Uterus (tissue), 4 donors: ENCODE data around the gene NSG1. TPM values are rescaled to one million over a fixed set of nuclear protein-coding genes. Genes with fewer than 3 reads are reported as not detected.

Source experiments
- DNase-seq, 2 donors: peaks; one replicate each; pipeline ENCODE4 v3.0.0-alpha.2; 2019 to 2020
- H3K27ac ChIP-seq, 2 donors: fragments of 200-600 bp; sonication (generic); 1 replicate in 1 of 2; 2 replicates in 1 of 2; pipeline ENCODE4 v1.5.1; 2016 to 2018
- H3K27me3 ChIP-seq, 2 donors: fragments of 200-600 bp; sonication (generic); one replicate each; pipeline ENCODE4 v1.5.1; 2018 to 2019; ENCODE audit warnings: control low read depth in 1 of 2
- H3K36me3 ChIP-seq, 2 donors: fragments of 200-600 bp; sonication (generic); one replicate each; pipeline ENCODE4 v1.5.1; 2019; ENCODE audit warnings: control low read depth in 1 of 2
- H3K4me1 ChIP-seq, 2 donors: fragments of 200-600 bp; sonication (generic); one replicate each; pipeline ENCODE4 v1.5.1; 2018 to 2019; ENCODE audit warnings: control low read depth in 1 of 2
- H3K4me3 ChIP-seq, 2 donors: fragments of 200-600 bp; sonication (generic); 1 replicate in 1 of 2; 2 replicates in 1 of 2; pipeline ENCODE4 v1.5.1; 2018 to 2019; ENCODE audit warnings: mild to moderate bottlenecking in 1 of 2
- H3K9me3 ChIP-seq, 2 donors: fragments of 200-600 bp; sonication (generic); one replicate each; pipeline ENCODE4 v1.5.1; 2019; ENCODE audit warnings: control low read depth in 1 of 2
- CTCF ChIP-seq, 4 experiments: fragments of 200-600 bp in 2 of 4; fragments of 450-650 bp in 2 of 4; sonication (generic) in 2 of 4; IDR thresholded peaks; one replicate each; pipeline ENCODE4 v1.5.1; 2016 to 2019; ENCODE audit warnings: antibody characterized with exemption in 4 of 4, mild to moderate bottlenecking in 2 of 4, moderate library complexity in 1 of 4
- POLR2A ChIP-seq, 2 donors: fragments of 450-650 bp; IDR thresholded peaks; one replicate each; pipeline ENCODE4 v1.6.1; 2016; ENCODE audit warnings: antibody characterized with exemption in 2 of 2, mild to moderate bottlenecking in 1 of 2, moderate library complexity in 1 of 2
- intact Hi-C: fragments of 100-400 bp; cut with DNase I; formaldehyde crosslinking; loops from one replicate; pipeline ENCODE4 v1.15.1; 2023; ENCODE audit warnings: low total_unique reads
- total RNA-seq, 4 donors: library from RNA; depleted of rRNA in 3 of 4; stranded (reverse); fragments of >200 nt in 3 of 4; gene quantifications; one replicate each; pipeline versions ENCODE4 v1.1.0 to v1.2.4, GENCODE V29; 2014 to 2023
- donor health status: DM: yes; HTN: yes; CAD: no.

The NSG1 gene
- total RNA-seq, 4 donors from 2014 or later = 3.6 to 11.2 (median 3.8) TPM; not detected in 1

DNA sequence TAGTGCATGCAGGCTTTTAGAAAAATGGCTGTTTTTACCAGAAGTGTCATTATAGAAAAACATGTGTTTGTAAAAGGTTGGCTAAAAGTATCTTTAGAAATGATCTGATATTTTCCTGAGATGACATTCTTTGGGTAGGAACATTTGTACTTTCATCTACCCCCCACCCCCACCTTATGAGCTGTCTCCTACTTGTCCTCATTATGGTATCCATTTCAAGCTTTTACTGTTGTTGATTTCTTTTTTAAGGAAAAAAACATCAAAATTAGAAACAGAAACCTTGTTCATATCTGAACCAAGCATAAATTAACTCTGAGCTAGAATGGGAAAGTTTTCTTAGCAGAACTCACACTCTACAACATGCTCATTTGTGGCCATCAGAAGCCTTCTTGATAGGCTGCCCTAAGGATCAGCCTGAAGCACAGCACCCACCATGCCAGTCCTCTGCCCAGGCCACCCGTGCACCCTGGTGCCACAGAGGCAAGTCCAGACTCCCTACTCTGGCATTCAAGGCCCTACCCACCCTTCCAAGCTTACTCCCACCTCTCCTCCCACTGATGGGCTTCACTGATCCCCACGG, 49.4 kb downstream of the NSG1 start:
- no peaks in the 10 kb centered on the region for H3K36me3 ChIP-seq
- no peak overlapping the region for H3K4me3 ChIP-seq
- TF ChIP-seq CTCF (IDR thresholded peaks at IDR 0.05) (no peak), POLR2A (IDR thresholded peaks at IDR 0.05) (no peak)
- no peak for DNase-seq
- intact Hi-C loops = no loop called here
- no peaks in the 10 kb centered on the region for H3K4me1 ChIP-seq
- no peaks in the 10 kb centered on the region for H3K27me3 ChIP-seq
- H3K9me3 ChIP-seq = no peaks in the 10 kb centered on the region
- no peak overlapping the region for H3K27ac ChIP-seq

DNA sequence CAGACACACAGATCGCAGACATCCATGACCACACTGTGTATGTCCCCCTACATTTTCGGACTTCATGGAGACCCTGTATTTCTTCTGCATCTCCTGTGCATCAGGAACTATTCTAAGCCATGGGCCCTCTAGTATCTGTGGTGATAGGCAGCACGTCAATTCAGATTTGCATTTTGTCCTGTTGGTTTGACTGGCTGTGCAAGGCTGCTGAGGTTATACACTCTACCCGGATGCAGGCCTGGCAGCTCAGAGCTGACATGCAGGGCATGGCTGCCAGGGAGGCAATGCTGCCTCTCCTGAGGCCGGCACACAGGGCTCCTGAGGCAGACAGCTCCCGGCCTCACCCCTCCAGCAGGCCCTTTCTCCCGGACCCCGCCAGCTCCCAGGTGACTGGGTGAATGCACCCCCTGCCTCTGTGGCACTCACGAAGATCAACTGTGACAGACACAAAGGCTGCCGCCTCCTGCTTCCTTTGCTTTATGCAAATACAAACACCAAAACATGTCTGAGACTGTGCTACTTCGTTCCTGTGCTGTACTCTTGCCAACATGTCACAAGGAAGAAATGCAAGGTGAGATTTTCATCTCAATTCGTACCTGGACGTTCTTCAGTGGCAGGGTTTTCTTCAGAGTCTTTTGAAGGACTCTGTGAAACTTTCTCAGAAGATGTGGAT, 51.0 kb downstream of the NSG1 start:
- no peak overlapping the region for H3K27ac ChIP-seq
- TF ChIP-seq CTCF (IDR thresholded peaks at IDR 0.05) (no peak), POLR2A (IDR thresholded peaks at IDR 0.05) (no peak)
- H3K9me3 ChIP-seq = no peaks in the 10 kb centered on the region
- H3K4me1 ChIP-seq = no peaks in the 10 kb centered on the region
- no peak overlapping the region for H3K4me3 ChIP-seq
- DNase-seq = no peak
- intact Hi-C loops = no loop called here
- H3K36me3 ChIP-seq = no peaks in the 10 kb centered on the region
- H3K27me3 ChIP-seq = no peaks in the 10 kb centered on the region

- intact Hi-C loops = no loop called here
- DNase-seq = no peak
- Histone ChIP-seq H3K4me1 (no peaks in the 10 kb centered on the region), H3K4me3 (no peak overlapping the region), H3K36me3 (no peaks in the 10 kb centered on the region), H3K27me3 (no peaks in the 10 kb centered on the region), H3K27ac (no peak overlapping the region), H3K9me3 (no peaks in the 10 kb centered on the region)
- TF ChIP-seq POLR2A (IDR thresholded peaks at IDR 0.05) = no peak
- no peak for TF ChIP-seq CTCF (IDR thresholded peaks at IDR 0.05)
Measured at GRCh38 chr4:4438891-4439290, 52.0 kb downstream of the NSG1 start.

DNA sequence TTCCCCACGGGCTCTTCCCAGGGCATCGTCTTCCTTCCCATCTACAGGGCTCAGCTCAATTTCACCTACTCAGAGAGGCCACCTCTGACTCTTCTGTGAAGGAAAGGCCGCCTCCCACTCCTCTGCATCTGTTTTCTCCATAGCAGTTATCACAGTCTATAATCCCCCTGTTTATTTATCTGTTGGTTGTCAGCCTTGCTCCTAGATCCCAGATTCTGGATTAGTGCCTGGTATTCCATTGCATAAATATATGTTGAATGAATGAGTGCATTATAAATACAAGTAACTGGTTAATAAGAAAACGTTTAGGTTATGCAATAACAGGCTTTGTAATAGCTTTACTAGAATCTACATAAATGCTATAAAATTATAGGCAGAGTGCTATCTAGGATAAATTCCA, 52.9 kb downstream of the NSG1 start:
- no peaks in the 10 kb centered on the region for H3K27me3 ChIP-seq
- no peak overlapping the region for H3K4me3 ChIP-seq
- no peak for DNase-seq
- H3K27ac ChIP-seq = no peak overlapping the region
- H3K4me1 ChIP-seq = no peaks in the 10 kb centered on the region
- intact Hi-C loops = no loop called here
- H3K9me3 ChIP-seq = no peaks in the 10 kb centered on the region
- TF ChIP-seq CTCF (IDR thresholded peaks at IDR 0.05) (no peak), POLR2A (IDR thresholded peaks at IDR 0.05) (no peak)
- no peaks in the 10 kb centered on the region for H3K36me3 ChIP-seq

DNA sequence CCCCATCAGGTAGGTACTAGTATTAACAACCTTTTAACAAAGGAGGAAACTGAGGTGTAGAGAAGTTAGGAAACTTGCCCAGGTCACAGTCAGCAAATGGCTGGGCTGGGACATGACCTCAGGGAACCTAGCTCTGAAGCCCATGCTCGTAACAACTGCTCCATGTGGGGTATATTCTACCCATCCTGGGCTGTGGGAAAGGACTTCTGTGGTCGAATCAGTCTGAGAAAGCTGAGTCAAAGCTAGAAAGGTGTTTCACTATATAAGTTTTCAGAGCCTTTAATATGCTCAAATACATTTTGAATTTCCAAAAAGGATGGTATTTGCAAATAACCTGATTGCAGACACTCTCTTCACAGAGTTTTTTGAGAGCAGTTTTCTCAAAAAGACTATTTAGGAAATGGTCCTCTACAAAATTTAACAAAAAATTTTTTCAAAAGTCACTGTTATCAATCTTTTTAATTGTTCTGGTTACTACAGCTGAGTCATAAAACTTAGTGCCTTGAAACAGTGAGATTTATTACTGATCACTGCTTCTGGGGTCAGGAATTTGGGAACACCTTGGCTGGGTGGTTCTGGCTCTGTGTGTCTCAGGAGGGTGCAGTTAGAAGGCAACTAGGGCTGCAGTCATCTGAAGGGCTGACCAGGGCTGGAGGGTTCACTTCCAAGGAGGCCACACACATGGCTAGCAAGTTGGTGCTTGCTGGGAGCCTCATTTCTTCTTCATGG, 53.6 kb downstream of the NSG1 start:
- no peak for DNase-seq
- H3K36me3 ChIP-seq = no peaks in the 10 kb centered on the region

More for the DNA sequence above, 53.6 kb downstream of the NSG1 start:
- no peak overlapping the region for H3K4me3 ChIP-seq
- intact Hi-C loops = no loop called here
- H3K27ac ChIP-seq = no peak overlapping the region
- no peaks in the 10 kb centered on the region for H3K27me3 ChIP-seq
- no peaks in the 10 kb centered on the region for H3K9me3 ChIP-seq
- no peaks in the 10 kb centered on the region for H3K4me1 ChIP-seq
- TF ChIP-seq CTCF (IDR thresholded peaks at IDR 0.05) (no peak), POLR2A (IDR thresholded peaks at IDR 0.05) (no peak)
